Parathyroid adenoma (tissue), 2 donors: ENCODE measurements around the gene DOK3.

Experiments
- H2AFZ ChIP-seq: fragments of 300-600 bp; sonication (generic); one replicate; pipeline ENCODE4 v1.7.0; 2017; ENCODE audit warnings: antibody characterized with exemption, mild to moderate bottlenecking
- H3K27ac ChIP-seq: fragments of 300-600 bp; sonication (generic); one replicate; pipeline ENCODE4 v1.7.0; 2017
- H3K27me3 ChIP-seq: fragments of 300-600 bp; sonication (generic); one replicate; pipeline ENCODE4 v1.7.0; 2017; ENCODE audit warnings: low read length; ENCODE audit not compliant: control insufficient read depth, insufficient read depth
- H3K36me3 ChIP-seq: fragments of 300-600 bp; sonication (generic); one replicate; pipeline ENCODE4 v1.7.0; 2017; ENCODE audit warnings: low read length; ENCODE audit not compliant: control insufficient read depth, insufficient read depth
- H3K4me1 ChIP-seq: fragments of 300-600 bp; sonication (generic); one replicate; pipeline ENCODE4 v1.7.0; 2017; ENCODE audit warnings: control low read depth
- H3K4me2 ChIP-seq: fragments of 300-600 bp; sonication (generic); one replicate; pipeline ENCODE4 v1.7.0; 2017; ENCODE audit warnings: low read length
- H3K4me3 ChIP-seq: fragments of 300-600 bp; sonication (generic); one replicate; pipeline ENCODE4 v1.7.0; 2017; ENCODE audit warnings: low read depth, low read length
- H3K79me2 ChIP-seq: fragments of 300-600 bp; sonication (generic); one replicate; pipeline ENCODE4 v1.7.0; 2017; ENCODE audit warnings: control low read depth
- H3K9ac ChIP-seq: fragments of 300-600 bp; sonication (generic); one replicate; pipeline ENCODE4 v1.7.0; 2017; ENCODE audit warnings: mild to moderate bottlenecking
- H3K9me3 ChIP-seq: fragments of 300-600 bp; sonication (generic); one replicate; pipeline ENCODE4 v1.7.0; 2017; ENCODE audit warnings: low read length; ENCODE audit not compliant: control insufficient read depth
- CTCF ChIP-seq: fragments of 300-600 bp; sonication (generic); IDR thresholded peaks from one replicate; pipeline ENCODE4 v1.7.0; 2017; ENCODE audit warnings: antibody characterized with exemption, mild to moderate bottlenecking
- donor health status: primary hyperparathyroidism.

Gene DOK3

DNA sequence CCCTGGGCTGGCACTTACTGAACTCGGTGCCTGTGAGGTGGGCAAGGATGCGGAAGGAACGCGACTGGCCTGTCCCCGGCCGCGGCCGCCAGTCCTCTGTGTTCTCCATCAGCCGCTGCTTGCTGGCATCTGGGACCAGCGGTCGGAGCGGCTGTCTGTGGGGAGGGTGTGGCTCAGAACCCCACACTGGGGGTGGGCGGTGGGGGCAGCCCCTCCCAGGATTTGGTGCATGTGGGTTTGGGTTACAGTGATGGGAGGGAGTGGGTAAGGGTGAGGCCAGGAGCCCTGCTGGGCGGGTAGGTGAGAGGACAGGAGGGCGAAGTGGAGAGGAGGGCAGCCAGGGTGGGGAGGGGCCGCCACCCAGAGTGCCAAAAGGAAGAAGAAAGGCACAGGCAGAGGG, 18.6 kb downstream of the DOK3 start:
- Histone ChIP-seq H2AFZ (no peak overlapping the region), H3K9ac (no peak overlapping the region), H3K9me3 (no peaks in the 10 kb centered on the region), H3K36me3 (no peaks in the 10 kb centered on the region), H3K27me3 (no peaks in the 10 kb centered on the region), H3K4me3 (no peak overlapping the region), H3K79me2 (no peaks in the 10 kb centered on the region), H3K27ac (no peak overlapping the region), H3K4me1 (peaks cover 15% of the 10 kb centered on the region), H3K4me2 (no peak overlapping the region)
- no peak for TF ChIP-seq CTCF

GRCh38 chr5:177490311-177490991, 19.2 kb downstream of the DOK3 start:
- Histone ChIP-seq H3K4me3 (no peak overlapping the region), H3K36me3 (no peaks in the 10 kb centered on the region), H3K79me2 (no peaks in the 10 kb centered on the region), H3K9me3 (no peaks in the 10 kb centered on the region), H2AFZ (no peak overlapping the region), H3K4me2 (no peak overlapping the region), H3K9ac (no peak overlapping the region), H3K4me1 (peaks cover 15% of the 10 kb centered on the region), H3K27ac (no peak overlapping the region), H3K27me3 (no peaks in the 10 kb centered on the region)
- no peak for TF ChIP-seq CTCF

GRCh38 chr5:177489119-177489716, 20.4 kb downstream of the DOK3 start:
- H3K27me3 ChIP-seq, result no peaks in the 10 kb centered on the region
- H2AFZ ChIP-seq, result no peak overlapping the region
- H3K79me2 ChIP-seq, result no peaks in the 10 kb centered on the region
- peaks cover 15% of the 10 kb centered on the region for H3K4me1 ChIP-seq
- TF ChIP-seq CTCF, result no peak
- no peak overlapping the region for H3K4me2 ChIP-seq
- no peak overlapping the region for H3K27ac ChIP-seq
- H3K4me3 ChIP-seq, result no peak overlapping the region
- no peaks in the 10 kb centered on the region for H3K9me3 ChIP-seq
- H3K9ac ChIP-seq, result no peak overlapping the region
- no peaks in the 10 kb centered on the region for H3K36me3 ChIP-seq

DNA sequence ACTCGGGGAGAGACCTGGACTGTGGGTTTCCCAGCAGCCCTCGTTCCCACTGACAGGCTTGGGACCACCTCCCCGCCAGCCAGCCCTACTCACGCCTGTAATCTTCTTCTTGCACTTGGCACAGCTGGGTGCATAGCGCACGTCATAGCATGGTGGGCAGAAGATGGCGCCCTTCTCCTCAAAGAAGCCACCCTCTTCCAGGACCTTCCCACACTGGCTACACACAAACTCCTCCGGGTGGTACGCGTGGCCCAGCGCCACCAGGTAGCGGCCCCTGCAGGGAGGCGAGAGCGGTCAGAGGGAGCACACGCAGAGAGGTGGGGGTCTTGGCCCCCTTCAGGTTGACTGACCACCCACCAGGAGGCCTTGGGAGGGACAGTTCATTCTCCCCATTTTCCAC, 21.7 kb downstream of the DOK3 start:
- Histone ChIP-seq H3K4me1 (peaks cover 4% of the 10 kb centered on the region), H2AFZ (no peak overlapping the region), H3K4me2 (no peak overlapping the region), H3K36me3 (no peaks in the 10 kb centered on the region), H3K9me3 (no peaks in the 10 kb centered on the region), H3K4me3 (no peak overlapping the region), H3K27me3 (no peaks in the 10 kb centered on the region), H3K79me2 (no peaks in the 10 kb centered on the region), H3K9ac (no peak overlapping the region), H3K27ac (no peak overlapping the region)
- TF ChIP-seq CTCF, result no peak

DNA sequence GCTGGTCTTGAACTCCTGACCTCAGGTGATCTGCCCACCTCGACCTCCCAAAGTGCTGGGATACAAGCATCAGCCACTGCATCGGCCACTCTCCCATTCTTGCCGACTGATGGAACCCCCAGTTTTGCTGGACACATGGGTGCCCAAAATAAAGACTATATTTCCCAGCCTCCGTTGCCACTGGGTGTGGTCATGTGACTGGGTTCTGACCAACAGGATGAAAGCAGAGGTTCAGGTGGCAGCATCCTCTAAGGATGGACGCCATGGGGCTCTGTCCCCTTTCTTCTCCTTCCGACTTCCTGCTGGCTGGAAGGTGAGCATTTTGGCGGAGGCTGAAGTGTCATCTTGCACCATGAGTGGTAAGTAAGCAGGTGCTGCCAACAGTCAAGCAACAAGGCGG, 22.5 kb downstream of the DOK3 start:
- Histone ChIP-seq H3K27ac (no peak overlapping the region), H3K36me3 (no peaks in the 10 kb centered on the region)

More for the DNA sequence above, 22.5 kb downstream of the DOK3 start:
- no peaks in the 10 kb centered on the region for H3K4me1 ChIP-seq
- no peak overlapping the region for H3K4me2 ChIP-seq
- H3K79me2 ChIP-seq, result no peaks in the 10 kb centered on the region
- H3K27me3 ChIP-seq, result no peaks in the 10 kb centered on the region
- no peak overlapping the region for H3K4me3 ChIP-seq
- no peaks in the 10 kb centered on the region for H3K9me3 ChIP-seq
- H3K9ac ChIP-seq, result no peak overlapping the region
- TF ChIP-seq CTCF, result no peak
- no peak overlapping the region for H2AFZ ChIP-seq
